Measurements from ENCODE around the gene IPO4.

- TF ChIP-seq CTCF (IDR thresholded peaks at IDR 0.05 in 4 of 5, conservative IDR thresholded peaks at IDR 0.05 in 1 of 5) = no peak
- no peak for TF ChIP-seq POLR2A (IDR thresholded peaks at IDR 0.05)
Measured at GRCh38 chr14:24207104-24207551, 18.5 kb upstream of the IPO4 start.
